ENCODE data around the gene SLC4A2. TPM values are rescaled to one million over a fixed set of nuclear protein-coding genes. Genes with fewer than 3 reads are reported as not detected.
"Not testable (repeated sequence)": the region's sequence is repeated elsewhere in the genome, so short reads cannot be mapped to it uniquely, and the experiment has no call there.

Gene SLC4A2
- 86.2 TPM for polyA plus RNA-seq (2013, experiment 1 of 4)
- polyA plus RNA-seq (2013, experiment 2 of 4) = 81.1 TPM
- polyA plus RNA-seq (2013, experiment 3 of 4) = 63.2 TPM
- polyA plus RNA-seq (2013, experiment 4 of 4) = 71.0 TPM

- peak within 1 kb of the TSS; percentile 80 for H3K4me3 ChIP-seq (ENCODE audit: insufficient read depth, low read depth, low read length)
- H3K27me3 ChIP-seq (ENCODE audit: control insufficient read depth, insufficient read depth, low read length, poor library complexity, severe bottlenecking) = peaks cover 39% of the 10 kb centered on the region
- peaks cover 2% of the 10 kb centered on the region for H3K36me3 ChIP-seq (ENCODE audit: control insufficient read depth, insufficient read depth, low read length)
- peak within 1 kb of the TSS; percentile 52 for H3K27ac ChIP-seq (ENCODE audit: insufficient read depth, low read depth, low read length, poor library complexity, severe bottlenecking)
- peaks cover 36% of the 10 kb centered on the region for H3K4me1 ChIP-seq (ENCODE audit: control insufficient read depth, insufficient read depth, low read length)
- WGBS, 2 experiments = 1% methylated on average over 65 to 75 of the region's 75 CpGs
- H3K9me3 ChIP-seq (ENCODE audit: control insufficient read depth, low read length) = no peaks in the 10 kb centered on the region
These were observed at the start of gene SLC4A2 for GRCh38 chr7:151059367-151060112. Gene SLC4A2 (plus strand): TSS chr7:151059589. CDS start chr7:151061988, 2,399 bp downstream.

GRCh38 chr7:151010037-151010306 is 49.4 kb upstream of the SLC4A2 start:
- Histone ChIP-seq H3K4me3 (ENCODE audit: insufficient read depth, low read depth, low read length) (peak overlapping the region; percentile 34), H3K27ac (ENCODE audit: insufficient read depth, low read depth, low read length, poor library complexity, severe bottlenecking) (no peak overlapping the region), H3K9me3 (ENCODE audit: control insufficient read depth, low read length) (no peaks in the 10 kb centered on the region), H3K4me1 (ENCODE audit: control insufficient read depth, insufficient read depth, low read length) (peaks cover 33% of the 10 kb centered on the region), H3K27me3 (ENCODE audit: control insufficient read depth, insufficient read depth, low read length, poor library complexity, severe bottlenecking) (no peaks in the 10 kb centered on the region), H3K36me3 (ENCODE audit: control insufficient read depth, insufficient read depth, low read length) (no peaks in the 10 kb centered on the region)
- 50 to 54% methylated on average over 7 of the region's 7 CpGs for WGBS, 2 experiments

- Histone ChIP-seq H3K36me3 (ENCODE audit: control insufficient read depth, insufficient read depth, low read length) (no peaks in the 10 kb centered on the region), H3K9me3 (ENCODE audit: control insufficient read depth, low read length) (no peaks in the 10 kb centered on the region), H3K4me1 (ENCODE audit: control insufficient read depth, insufficient read depth, low read length) (peaks cover 33% of the 10 kb centered on the region), H3K27ac (ENCODE audit: insufficient read depth, low read depth, low read length, poor library complexity, severe bottlenecking) (no peak overlapping the region), H3K4me3 (ENCODE audit: insufficient read depth, low read depth, low read length) (peak overlapping the region; percentile 34), H3K27me3 (ENCODE audit: control insufficient read depth, insufficient read depth, low read length, poor library complexity, severe bottlenecking) (no peaks in the 10 kb centered on the region)
- WGBS, 2 experiments = 21 to 25% methylated on average over 18 of the region's 18 CpGs
These were observed 48.9 kb upstream of the SLC4A2 start for GRCh38 chr7:151010307-151011096.

- Histone ChIP-seq H3K4me3 (ENCODE audit: insufficient read depth, low read depth, low read length) (peak overlapping the region; percentile 34), H3K27ac (ENCODE audit: insufficient read depth, low read depth, low read length, poor library complexity, severe bottlenecking) (no peak overlapping the region), H3K4me1 (ENCODE audit: control insufficient read depth, insufficient read depth, low read length) (peaks cover 33% of the 10 kb centered on the region), H3K36me3 (ENCODE audit: control insufficient read depth, insufficient read depth, low read length) (no peaks in the 10 kb centered on the region), H3K9me3 (ENCODE audit: control insufficient read depth, low read length) (no peaks in the 10 kb centered on the region), H3K27me3 (ENCODE audit: control insufficient read depth, insufficient read depth, low read length, poor library complexity, severe bottlenecking) (no peaks in the 10 kb centered on the region)
- 62 to 73% methylated on average over 1 of the region's 1 CpG for WGBS, 2 experiments
These were observed 48.3 kb upstream of the SLC4A2 start for GRCh38 chr7:151011097-151011409.

- H3K4me3 ChIP-seq (ENCODE audit: insufficient read depth, low read depth, low read length); H3K27ac ChIP-seq (ENCODE audit: insufficient read depth, low read depth, low read length, poor library complexity, severe bottlenecking); H3K9me3 ChIP-seq (ENCODE audit: control insufficient read depth, low read length); H3K27me3 ChIP-seq (ENCODE audit: control insufficient read depth, insufficient read depth, low read length, poor library complexity, severe bottlenecking); H3K36me3 ChIP-seq (ENCODE audit: control insufficient read depth, insufficient read depth, low read length): not testable (repeated sequence)
- H3K4me1 ChIP-seq (ENCODE audit: control insufficient read depth, insufficient read depth, low read length) = peaks cover 33% of the 10 kb centered on the region
- 85 to 86% methylated on average over 12 of the region's 12 CpGs for WGBS, 2 experiments
These were observed 47.8 kb upstream of the SLC4A2 start for GRCh38 chr7:151011616-151012015.

- no peak overlapping the region for H3K27ac ChIP-seq (ENCODE audit: insufficient read depth, low read depth, low read length, poor library complexity, severe bottlenecking)
- H3K4me3 ChIP-seq (ENCODE audit: insufficient read depth, low read depth, low read length) = no peak overlapping the region
- peaks cover under 1% of the 10 kb centered on the region for H3K27me3 ChIP-seq (ENCODE audit: control insufficient read depth, insufficient read depth, low read length, poor library complexity, severe bottlenecking)
- 85 to 89% methylated on average over 6 of the region's 6 CpGs for WGBS, 2 experiments
- peaks cover 33% of the 10 kb centered on the region for H3K4me1 ChIP-seq (ENCODE audit: control insufficient read depth, insufficient read depth, low read length)
- no peaks in the 10 kb centered on the region for H3K36me3 ChIP-seq (ENCODE audit: control insufficient read depth, insufficient read depth, low read length)
- H3K9me3 ChIP-seq (ENCODE audit: control insufficient read depth, low read length) = no peaks in the 10 kb centered on the region
These were observed 47.2 kb upstream of the SLC4A2 start for GRCh38 chr7:151012031-151012692.

- Histone ChIP-seq H3K4me3 (ENCODE audit: insufficient read depth, low read depth, low read length) (no peak overlapping the region), H3K27me3 (ENCODE audit: control insufficient read depth, insufficient read depth, low read length, poor library complexity, severe bottlenecking) (peaks cover 8% of the 10 kb centered on the region), H3K27ac (ENCODE audit: insufficient read depth, low read depth, low read length, poor library complexity, severe bottlenecking) (no peak overlapping the region), H3K36me3 (ENCODE audit: control insufficient read depth, insufficient read depth, low read length) (no peaks in the 10 kb centered on the region), H3K4me1 (ENCODE audit: control insufficient read depth, insufficient read depth, low read length) (peaks cover 31% of the 10 kb centered on the region), H3K9me3 (ENCODE audit: control insufficient read depth, low read length) (no peaks in the 10 kb centered on the region)
- 42 to 43% methylated on average over 23 of the region's 23 CpGs for WGBS, 2 experiments
These were observed 46.5 kb upstream of the SLC4A2 start for GRCh38 chr7:151012911-151013347.

- Histone ChIP-seq H3K36me3 (ENCODE audit: control insufficient read depth, insufficient read depth, low read length) (no peaks in the 10 kb centered on the region), H3K4me3 (ENCODE audit: insufficient read depth, low read depth, low read length) (no peak overlapping the region), H3K27me3 (ENCODE audit: control insufficient read depth, insufficient read depth, low read length, poor library complexity, severe bottlenecking) (peaks cover 12% of the 10 kb centered on the region), H3K27ac (ENCODE audit: insufficient read depth, low read depth, low read length, poor library complexity, severe bottlenecking) (no peak overlapping the region), H3K4me1 (ENCODE audit: control insufficient read depth, insufficient read depth, low read length) (peaks cover 27% of the 10 kb centered on the region), H3K9me3 (ENCODE audit: control insufficient read depth, low read length) (no peaks in the 10 kb centered on the region)
- WGBS, 2 experiments = 55 to 60% methylated on average over 26 of the region's 26 CpGs
These were observed 46.0 kb upstream of the SLC4A2 start for GRCh38 chr7:151013356-151013732.

GRCh38 chr7:151013733-151014497 is 45.5 kb upstream of the SLC4A2 start:
- Histone ChIP-seq H3K4me1 (ENCODE audit: control insufficient read depth, insufficient read depth, low read length) (peaks cover 28% of the 10 kb centered on the region), H3K9me3 (ENCODE audit: control insufficient read depth, low read length) (no peaks in the 10 kb centered on the region), H3K27ac (ENCODE audit: insufficient read depth, low read depth, low read length, poor library complexity, severe bottlenecking) (no peak overlapping the region), H3K27me3 (ENCODE audit: control insufficient read depth, insufficient read depth, low read length, poor library complexity, severe bottlenecking) (peaks cover 18% of the 10 kb centered on the region), H3K36me3 (ENCODE audit: control insufficient read depth, insufficient read depth, low read length) (no peaks in the 10 kb centered on the region), H3K4me3 (ENCODE audit: insufficient read depth, low read depth, low read length) (peak overlapping the region; percentile 22)
- WGBS, 2 experiments = 69 to 75% methylated on average over 55 of the region's 55 CpGs
